Body of pancreas (tissue), 4 donors: ENCODE measurements around the gene GRPEL2.

Experiments used
- POLR2A ChIP-seq, 3 donors: fragments of 450-650 bp; IDR thresholded peaks; one replicate each; pipeline ENCODE4 v1.6.1; 2016; ENCODE audit warnings: antibody characterized with exemption in 3 of 3, mild to moderate bottlenecking in 2 of 3
- TF ChIP-seq, protein P1 (sequence below), 7 experiments: fragments of 450-650 bp in 4 of 7; fragments of 200-600 bp in 3 of 7; sonication (generic) in 3 of 7; IDR thresholded peaks; one replicate each; pipeline ENCODE4 v1.5.1; 2016 to 2019; ENCODE audit warnings: antibody characterized with exemption in 7 of 7

DNA sequence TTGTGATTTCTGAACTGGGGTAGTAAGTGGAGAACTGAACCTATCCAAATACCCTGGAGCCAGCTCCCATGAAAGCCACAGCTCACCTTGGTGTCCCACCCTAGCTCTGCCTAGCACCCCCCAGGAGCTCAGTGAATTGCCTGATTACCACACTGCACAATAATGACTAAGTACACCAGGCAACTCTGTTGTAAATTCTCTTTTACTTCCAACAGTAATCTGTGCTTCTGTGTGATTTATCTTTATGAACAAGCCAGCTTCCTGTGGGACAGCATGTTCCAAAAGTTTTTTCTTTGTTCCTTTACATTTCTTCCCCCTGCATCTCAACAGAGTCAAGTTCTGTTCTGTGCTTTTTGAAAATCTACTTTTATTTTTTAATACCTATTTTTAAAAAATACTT is 22.1 kb upstream of the GRPEL2 start:
- TF ChIP-seq, protein P1, sequence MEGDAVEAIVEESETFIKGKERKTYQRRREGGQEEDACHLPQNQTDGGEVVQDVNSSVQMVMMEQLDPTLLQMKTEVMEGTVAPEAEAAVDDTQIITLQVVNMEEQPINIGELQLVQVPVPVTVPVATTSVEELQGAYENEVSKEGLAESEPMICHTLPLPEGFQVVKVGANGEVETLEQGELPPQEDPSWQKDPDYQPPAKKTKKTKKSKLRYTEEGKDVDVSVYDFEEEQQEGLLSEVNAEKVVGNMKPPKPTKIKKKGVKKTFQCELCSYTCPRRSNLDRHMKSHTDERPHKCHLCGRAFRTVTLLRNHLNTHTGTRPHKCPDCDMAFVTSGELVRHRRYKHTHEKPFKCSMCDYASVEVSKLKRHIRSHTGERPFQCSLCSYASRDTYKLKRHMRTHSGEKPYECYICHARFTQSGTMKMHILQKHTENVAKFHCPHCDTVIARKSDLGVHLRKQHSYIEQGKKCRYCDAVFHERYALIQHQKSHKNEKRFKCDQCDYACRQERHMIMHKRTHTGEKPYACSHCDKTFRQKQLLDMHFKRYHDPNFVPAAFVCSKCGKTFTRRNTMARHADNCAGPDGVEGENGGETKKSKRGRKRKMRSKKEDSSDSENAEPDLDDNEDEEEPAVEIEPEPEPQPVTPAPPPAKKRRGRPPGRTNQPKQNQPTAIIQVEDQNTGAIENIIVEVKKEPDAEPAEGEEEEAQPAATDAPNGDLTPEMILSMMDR (IDR thresholded peaks at IDR 0.05): no peak
- no peak for TF ChIP-seq POLR2A (IDR thresholded peaks at IDR 0.05)
